ENCODE results near the gene WNT3A.

WNT3A gene

DNA sequence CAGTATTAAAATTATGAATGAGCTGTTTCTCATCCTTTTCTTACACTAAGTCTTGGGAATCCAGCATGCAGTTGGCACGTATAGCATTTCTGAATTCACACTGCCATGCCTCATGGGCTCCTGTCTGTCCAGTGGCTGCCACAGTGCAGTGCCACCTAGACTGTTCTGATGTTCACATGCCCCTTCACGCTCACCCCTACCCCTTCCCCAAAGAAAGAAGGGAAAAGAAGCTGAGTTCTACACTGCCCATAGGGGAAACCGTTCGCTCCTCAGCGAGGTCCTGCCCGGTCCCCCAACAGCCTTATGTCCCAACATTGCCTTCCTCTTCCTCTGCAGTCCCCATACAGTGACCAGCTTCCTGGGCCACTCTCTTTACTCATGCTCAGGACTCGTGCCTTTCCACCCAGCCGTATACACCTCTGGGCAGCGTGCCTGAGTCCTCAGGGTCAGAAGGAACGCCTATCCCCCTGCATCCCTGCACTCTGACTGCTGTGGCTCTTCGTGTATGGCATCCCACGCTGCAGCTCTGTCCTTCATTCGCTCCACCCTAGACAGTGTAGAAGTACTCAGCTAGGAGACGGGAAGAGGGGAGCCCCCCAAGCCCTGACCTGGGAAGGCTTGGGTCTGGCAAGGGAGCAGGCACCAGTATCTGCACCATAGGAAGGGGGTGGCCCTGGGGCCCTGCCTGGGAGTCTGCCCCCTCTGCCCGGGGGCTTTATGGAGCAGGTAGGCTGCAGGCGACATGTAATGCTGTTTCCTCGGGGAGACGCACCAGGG lies 51.6 kb downstream of the WNT3A start:
- DNase-seq, result no peak

- DNase-seq, result no peak
Observed at GRCh38 chr1:228058949-228059633, 52.3 kb downstream of the WNT3A start.

- DNase-seq, result peak; percentile 53 to 69 (median 63)
Observed at GRCh38 chr1:228059634-228060457, 53.0 kb downstream of the WNT3A start.

GRCh38 chr1:228060458-228061190 lies 53.8 kb downstream of the WNT3A start:
- DNase-seq, result no peak

DNA sequence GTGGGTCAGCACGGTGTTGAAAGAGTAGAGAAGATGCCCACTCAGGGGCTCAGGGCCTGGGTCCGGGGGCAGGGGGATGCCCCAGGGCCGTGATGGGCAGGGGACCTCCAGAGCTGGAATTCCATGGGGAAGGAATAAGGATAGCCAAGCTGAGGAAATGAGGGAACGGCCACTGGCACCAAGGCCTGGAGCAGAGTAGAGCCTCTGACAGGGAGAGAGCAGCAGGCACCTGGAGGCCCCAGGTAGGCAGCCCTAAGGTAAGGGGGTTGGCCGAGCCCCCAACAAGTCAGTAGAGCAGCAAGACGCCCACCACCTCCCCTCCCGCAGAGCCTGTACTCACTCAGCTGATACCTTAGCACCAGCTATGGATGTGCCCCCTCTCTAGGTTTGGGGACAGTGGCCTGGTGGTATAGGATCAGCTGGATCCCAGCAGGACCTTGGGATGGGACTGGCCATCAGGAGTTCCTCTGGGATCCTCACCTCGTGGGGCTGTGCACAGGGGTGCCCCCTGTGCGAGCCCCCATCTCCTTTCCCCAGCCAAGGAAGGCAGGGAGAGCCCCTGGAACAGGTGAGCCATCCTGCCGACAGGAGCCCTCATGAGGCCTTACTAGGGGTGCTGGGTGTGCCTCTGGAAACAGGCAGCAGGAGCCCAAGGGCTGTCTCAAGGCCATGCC lies 54.8 kb downstream of the WNT3A start:
- DNase-seq, result no peak

GRCh38 chr1:228062085-228062791 lies 55.4 kb downstream of the WNT3A start:
- no peak for DNase-seq

DNA sequence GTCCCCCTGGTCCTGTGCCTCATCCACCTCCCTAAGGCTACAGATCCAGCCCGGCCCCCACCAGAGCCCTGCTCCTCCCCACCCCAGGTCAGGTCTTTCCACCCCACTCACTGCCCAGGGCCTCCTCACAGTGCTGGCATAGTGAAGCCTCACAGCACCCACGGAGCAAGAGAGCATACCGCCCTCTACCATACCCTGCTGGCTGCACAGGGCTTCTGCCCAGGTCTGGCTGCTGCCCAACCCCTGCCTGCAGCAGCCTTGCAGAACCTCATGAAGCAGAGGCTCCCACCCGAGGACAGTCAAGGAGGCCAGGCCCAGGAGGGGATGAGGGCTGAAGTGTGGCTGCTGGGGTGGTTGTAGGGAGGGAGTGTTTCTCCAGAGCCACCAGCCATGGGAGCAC lies 56.0 kb downstream of the WNT3A start:
- DNase-seq, result no peak

DNA sequence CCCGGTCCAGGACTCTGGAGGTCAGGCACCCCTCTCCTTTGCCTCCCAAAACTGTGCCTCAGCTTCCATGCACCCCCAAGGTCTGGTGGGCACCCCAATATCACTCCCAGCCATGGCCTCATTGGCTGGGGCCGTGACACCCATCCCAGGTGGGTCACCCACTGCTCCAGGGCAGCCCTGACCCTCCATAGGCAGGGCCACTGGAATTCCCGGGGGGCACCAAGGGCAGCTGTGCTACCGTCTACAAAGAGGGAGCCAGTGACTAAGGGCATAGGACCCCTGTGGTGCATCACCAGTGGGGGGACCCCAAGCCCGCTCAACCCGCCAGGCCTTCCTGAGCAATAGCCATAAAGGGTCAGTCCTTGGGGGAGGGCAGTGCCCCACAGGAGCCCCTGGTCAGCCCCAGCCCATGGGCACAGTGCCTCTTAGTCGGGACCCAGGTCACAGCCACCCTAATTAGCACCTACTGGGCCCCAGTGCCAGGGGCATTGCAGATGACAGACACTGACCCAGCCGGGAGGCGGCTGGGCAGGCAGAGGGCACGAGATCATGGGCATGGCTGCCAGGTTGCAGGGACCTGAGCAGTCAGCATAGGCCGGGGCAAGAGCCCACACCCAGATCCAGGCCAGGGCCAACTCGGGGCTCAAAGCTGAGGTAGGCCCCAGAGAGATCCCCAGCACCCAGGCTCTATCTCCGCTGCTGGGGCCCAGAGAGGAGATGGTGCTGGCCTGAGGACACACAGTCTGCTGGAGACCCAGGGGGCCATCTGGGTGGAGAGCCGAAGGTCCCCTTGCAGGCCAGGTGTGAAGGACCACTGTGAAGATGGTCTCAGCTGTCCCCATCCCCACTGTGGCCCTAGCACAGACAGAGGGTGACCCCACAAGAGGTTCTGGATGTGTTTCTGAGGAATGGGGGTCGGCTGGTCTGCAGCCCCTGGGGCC lies 56.7 kb downstream of the WNT3A start:
- no peak for DNase-seq

GRCh38 chr1:228064296-228064695 lies 57.5 kb downstream of the WNT3A start:
- DNase-seq, result no peak

- DNase-seq, result no peak
Observed at GRCh38 chr1:228064741-228065542, 58.1 kb downstream of the WNT3A start.

DNA sequence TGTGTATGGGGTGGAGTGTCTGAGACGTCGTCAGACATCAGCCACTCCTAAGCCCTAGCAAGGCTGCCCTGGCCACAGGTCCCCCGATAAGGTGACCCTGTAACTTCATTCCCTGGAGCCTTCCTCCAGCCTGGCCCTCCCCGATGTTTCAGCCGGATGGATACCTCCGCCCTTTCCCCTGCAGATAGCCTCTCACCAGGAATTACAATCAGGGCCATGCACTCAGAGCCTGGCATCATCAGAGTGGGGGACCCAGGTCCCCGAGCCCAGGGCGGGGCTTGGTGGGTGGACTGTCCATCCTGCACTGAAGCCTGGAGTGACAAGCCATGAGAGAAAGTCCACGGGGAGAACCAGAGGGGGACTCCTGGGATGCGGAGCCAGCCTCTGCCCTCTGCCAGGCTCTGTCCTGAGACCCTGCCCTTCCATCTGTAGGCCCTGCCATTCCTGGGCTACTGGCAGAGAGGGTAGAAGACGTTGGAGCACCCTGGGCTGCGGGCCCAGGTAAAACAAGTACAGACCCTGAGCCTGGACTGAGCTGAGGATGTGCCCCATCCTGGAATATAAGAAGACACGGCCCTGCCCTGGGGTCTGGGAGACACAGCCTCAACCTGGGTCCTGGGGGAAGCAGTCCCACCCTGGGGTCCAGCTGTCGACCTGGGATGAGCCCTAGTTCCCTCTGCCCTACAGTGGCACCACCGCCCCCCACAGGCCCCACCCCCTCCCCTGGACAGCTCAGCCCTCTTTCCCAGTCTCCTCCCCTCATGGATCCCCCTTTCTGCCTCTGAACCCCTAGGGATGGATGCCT lies 58.9 kb downstream of the WNT3A start:
- DNase-seq, result no peak

DNA sequence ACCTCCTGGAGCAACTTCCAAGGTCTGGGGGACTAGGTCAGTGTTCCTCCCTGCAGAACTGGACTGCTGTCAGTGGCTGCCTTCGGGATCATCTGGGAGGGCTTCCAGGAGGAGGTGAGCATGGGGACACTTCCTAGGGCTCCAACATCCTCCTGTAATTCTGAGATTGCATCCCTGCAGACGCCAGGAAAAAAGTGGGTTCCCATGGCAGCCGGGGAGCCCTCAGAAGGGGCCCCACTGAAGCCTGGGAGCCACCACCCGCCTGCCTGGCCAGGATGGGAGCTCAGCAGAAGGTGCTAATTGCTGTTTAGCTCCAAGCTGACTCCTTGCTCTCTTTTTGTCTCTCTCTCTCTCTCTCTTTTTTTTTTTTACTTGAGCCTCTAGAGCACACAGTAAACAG lies 59.6 kb downstream of the WNT3A start:
- no peak for DNase-seq

- no peak for DNase-seq
Observed at GRCh38 chr1:228066891-228067654, 60.3 kb downstream of the WNT3A start.

- no peak for DNase-seq
Observed at GRCh38 chr1:228068359-228068758, 61.6 kb downstream of the WNT3A start.

GRCh38 chr1:228070173-228070572 lies 63.4 kb downstream of the WNT3A start:
- DNase-seq, result no peak

- no peak for DNase-seq
Observed at GRCh38 chr1:228070851-228071250, 64.1 kb downstream of the WNT3A start.

DNA sequence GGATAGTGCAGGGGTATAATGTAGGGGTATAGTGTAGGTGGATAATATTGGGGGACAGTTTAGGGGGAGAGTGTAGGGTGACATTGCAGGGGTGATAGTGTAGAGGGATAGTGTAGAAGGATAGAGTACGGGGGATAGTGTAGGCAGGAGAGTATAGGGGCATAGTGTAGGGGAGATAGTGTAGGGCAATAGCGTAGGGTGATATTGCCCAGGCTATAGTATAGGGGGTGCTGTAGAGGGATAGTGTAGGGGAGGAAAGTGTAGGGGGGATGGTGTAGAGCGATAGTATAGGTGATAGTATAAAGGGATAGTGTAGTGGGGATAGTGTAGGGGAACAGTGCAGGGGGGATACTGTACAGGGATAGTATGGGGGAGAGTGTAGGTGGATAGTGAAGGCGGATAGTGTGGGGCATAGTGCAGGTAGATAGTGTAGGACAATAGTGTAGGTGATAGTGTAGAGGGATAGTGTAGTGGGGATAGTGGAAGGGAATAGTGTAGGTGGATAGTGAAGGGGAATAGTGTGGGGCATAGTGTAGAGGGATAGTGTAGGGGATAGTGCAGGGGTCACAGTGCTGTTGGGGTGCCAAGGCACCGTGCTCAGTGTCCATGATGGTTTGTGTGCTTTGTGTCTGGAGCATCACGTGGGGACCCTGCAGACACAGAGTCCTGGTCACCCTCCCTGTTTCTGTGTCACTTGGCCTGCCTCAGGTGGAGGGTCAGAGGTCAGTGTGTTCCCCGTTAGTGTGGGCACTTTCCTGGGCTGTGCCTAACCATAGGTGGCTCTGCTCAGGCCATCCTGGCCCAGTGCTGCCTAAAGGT lies 65.2 kb downstream of the WNT3A start:
- no peak for DNase-seq

Data from suppressor macrophage treated with lipopolysaccharide for 1 hour (primary cell).